HG03045 (cell line): ENCODE results near the gene CYB5RL.

ENCODE experiments used
- ATAC-seq: cut with Tn5 transposase; IDR thresholded peaks from one replicate; pipeline ENCODE4 v1.9.1; 2021; ENCODE audit warnings: mild to moderate bottlenecking, moderate library complexity; ENCODE audit not compliant: unreplicated experiment

The CYB5RL gene

DNA sequence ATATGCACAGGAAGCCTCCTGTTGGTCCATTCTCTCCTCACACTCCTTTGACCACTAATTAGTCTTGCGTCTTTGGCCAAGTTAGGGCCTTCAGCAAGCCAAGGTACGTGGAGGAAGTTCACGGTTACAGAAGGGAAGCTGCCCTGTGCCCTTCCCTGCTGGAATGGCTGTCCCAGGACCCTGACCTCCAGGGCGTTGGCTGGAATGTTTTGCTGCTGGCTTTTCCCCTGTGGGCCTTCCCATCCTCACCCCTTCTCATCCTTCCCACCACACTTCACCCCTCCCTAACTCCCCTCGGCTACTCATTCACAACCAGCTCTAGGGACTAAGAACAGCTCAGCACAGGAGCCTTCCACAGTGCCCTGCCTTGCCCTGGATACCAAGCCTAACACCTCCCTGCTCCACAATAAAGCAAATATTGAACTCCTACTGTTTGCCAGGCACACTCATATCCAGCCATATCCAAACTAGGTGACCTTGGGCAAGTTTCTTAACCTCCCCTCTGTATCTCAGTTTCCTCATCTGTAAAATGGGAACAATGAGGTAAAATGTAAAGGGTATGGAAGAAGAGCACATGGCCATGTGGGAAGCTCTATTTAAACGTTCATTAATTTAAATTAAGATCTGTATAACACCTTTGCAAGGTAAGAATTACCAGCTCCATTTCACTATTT is 38.2 kb downstream of the CYB5RL start:
- no peak for ATAC-seq

DNA sequence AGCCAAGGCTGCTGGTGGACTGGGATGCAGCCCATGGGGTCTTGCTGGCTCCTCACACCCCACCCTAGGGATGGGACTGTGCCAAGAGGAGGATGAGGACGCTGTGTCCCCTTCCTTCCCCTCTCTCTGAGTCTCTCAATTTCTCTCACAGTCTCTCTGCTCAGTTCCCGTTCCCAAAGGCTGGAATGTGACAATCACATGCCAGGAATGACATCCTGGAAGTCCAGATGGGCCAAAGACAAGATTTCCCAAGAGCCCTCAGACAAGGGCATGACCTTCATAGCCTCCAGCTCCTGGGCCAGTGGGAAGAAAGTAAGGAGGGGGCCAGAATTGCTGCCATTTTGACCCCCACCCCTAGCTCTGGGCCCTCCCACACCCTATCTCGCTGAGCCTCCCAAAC is 39.5 kb downstream of the CYB5RL start:
- ATAC-seq: no peak

DNA sequence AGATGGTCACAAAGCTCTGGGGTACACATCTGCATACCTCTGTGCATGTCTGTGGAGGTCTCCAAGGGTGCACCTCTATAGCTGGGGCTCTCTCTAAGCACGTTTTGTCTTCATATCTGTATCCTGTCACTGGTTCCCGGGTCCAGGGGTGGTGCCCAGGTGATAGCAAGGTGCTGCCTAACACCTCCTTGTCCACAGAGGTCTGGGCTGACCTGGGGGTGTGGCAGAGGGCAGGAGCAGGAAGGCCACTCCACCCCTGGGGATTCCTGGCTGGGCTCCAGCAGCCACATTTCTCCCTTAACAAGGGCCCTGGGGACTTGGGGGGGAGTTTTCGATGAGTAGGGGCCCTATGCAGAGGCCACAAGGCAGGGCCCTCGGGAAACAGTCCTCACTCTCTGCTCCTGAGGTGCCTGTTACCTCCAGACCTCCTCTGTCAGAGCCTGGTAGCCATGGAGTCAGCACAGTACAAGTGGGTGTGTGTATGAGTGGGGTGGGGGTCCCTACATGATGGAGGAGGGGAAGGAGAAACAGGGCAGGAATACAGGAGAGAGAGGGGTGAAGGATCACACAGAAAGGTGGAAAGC is 40.0 kb downstream of the CYB5RL start:
- ATAC-seq: no peak

DNA sequence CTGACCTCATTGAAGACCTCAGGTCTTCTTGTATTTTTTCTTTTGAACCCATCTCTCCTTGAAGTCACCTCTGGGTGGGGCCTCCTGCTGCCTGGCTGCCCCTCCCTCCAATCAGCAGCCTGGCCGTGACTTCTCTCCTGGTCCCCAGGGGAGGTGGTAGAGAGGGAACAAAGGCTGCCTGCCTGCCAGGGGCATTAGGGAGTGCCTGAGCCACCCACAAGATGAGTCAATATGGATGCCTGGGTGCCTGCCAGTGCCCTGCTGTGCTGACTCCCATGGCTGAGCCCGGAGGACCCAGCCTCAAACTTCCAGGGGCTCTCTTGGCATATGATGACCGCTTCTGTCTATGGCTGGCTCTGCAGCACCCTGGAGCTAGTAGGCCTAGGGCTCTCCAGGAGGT is 41.8 kb downstream of the CYB5RL start:
- ATAC-seq: no peak

DNA sequence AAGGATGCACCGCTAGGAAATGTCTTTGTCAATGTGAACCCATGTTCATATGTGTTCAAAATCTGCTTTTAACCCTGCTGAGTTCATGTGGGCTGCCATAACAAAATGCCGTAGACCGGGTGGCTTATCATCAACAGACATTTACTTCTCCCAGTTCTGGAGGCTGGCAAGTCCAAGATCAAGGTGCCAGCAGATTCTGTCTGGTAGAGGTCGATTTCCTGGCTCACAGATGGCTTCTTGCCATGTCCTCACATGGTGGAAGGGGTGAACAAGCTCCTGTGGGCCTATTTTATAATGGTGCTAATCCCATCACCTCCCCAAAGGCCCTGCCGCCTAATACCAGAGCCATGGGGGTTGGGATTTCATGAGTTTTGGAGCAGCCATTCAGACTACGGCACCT is 42.4 kb downstream of the CYB5RL start:
- no peak for ATAC-seq

DNA sequence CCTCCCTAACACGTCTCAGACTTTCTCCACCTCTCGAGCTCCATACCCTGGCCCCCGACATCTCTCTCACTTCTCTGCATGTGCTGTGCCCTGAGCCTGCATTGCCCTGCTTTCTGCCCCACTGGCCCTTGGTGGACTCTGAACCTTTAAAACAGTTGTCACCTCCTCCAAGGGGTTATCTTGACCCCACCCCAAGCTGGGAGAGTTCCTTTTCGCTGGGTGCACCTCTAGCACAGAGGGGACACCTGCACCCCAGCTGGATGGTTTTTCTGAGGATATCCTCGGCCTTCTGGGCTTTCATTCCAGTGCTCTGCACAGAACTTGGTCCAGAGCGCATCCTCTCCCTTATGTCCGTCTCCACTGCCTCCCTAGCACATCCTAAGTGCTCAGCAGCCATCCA is 42.8 kb downstream of the CYB5RL start:
- ATAC-seq: no peak

DNA sequence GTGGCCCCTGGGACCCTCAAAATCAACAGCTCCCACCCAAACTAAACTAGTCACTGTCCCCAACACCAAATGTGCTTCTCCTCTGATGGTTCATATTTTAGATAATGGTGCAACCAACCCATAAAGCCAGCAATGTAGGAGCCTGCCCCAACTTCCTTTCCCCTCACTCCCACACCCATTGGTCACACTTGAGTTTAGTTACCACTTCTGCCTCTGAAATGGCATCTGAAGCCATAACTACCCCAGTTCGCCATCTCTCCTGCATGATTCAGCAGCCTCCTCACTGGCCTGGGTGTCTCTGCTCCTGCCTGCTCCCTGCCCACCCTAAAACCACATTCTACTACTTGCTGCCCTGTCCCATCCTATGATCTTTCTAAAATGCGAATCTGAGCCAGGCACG is 43.6 kb downstream of the CYB5RL start:
- ATAC-seq: no peak

DNA sequence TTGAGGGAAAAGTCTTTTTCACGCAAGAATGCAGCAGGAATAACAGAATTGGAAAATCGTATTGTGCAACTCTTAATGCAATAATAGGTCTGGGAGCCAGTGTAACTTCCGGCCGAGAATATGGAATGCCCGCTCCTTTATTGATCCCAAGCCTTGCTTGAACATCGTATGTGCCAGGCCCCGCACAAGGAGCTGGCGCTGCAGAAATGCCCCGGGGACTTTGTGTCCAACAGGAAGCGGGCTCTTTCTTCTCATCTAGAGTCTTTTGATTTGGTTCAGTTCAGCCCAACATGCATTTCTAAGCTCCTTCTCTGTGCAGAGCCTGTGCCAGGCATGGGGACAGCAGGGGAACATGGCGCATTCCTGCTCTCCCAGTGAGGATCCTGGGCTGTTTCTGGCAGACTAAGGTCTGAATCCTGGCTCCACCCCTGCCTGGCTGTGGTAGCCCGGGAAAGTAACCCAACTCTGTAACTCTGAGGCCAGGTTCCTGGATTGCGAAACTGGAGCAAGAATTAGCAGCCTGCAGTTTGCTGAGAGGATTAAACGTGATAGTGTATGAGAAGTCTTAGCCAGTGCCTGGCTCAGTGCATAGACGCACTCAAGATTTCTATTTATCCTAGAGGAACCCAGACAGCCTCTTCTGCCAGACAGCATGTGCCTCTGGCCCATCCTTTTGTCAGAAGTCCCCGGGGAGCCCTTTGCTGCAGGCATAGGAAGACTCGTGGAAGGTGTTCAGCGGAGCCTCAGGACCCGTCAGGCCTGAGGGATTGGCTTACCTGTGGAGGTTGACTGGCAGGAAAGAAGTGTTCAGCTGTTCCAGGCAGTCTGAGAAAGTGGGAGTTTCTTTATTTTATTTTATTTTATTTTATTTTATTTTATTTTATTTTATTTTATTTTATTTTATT is 46.0 kb downstream of the CYB5RL start:
- no peak for ATAC-seq

DNA sequence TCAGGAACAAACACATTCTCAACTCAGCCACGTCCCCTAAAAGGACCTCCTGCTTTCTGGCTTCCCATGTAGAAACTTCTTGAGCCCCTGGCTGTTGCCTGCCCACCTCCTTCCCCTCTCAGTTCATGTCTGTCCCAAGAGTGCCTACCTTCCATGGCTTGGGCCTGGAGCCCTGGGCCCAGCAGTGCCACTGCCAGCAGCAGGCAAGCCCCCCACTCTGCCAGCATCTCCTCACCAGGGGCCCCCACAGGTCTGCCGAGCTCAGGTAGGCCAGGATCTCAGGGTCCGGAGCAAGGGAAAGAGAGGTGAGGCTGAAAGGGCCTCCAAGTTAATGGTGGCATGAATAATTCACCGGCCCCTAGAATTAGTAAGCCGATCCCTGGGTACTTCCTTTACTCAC is 47.1 kb downstream of the CYB5RL start, which contains the start of gene CDCP2:
Gene CDCP2 (minus strand): TSS at position 305 of the 400 bp plus-strand sequence. CDS start 78 bp downstream, at position 227.
- no peak for ATAC-seq

DNA sequence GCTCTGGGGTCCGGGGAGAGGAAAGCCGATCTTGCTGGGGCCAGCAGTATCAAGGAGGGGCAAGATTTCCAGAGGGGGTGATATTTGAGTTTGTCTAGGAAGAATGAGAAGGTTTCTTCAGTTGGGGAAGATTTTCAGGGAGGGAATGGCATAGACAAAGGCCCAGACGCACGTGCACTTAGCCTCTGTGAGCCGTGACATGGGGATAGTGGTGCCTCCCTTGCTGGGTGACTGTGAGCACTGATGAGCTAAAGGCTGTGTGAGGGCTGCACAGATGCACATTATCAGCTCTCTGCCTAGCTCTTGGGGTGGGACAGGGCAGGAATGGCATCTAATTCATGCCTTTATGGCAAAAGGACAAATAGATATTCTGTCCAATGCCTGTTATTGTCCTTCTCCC is 48.8 kb downstream of the CYB5RL start:
- ATAC-seq: no peak
